ENCODE results near the gene DNAJC30. TPM values are rescaled to one million over a fixed set of nuclear protein-coding genes. Genes with fewer than 3 reads are reported as not detected.
"Not testable (repeated sequence)": the region's sequence is repeated elsewhere in the genome, so short reads cannot be mapped to it uniquely, and the experiment has no call there.

Gene DNAJC30
- polyA plus RNA-seq, 12 donors: 4.9 to 11.3 (median 6.5) TPM; not detected in 1

DNA sequence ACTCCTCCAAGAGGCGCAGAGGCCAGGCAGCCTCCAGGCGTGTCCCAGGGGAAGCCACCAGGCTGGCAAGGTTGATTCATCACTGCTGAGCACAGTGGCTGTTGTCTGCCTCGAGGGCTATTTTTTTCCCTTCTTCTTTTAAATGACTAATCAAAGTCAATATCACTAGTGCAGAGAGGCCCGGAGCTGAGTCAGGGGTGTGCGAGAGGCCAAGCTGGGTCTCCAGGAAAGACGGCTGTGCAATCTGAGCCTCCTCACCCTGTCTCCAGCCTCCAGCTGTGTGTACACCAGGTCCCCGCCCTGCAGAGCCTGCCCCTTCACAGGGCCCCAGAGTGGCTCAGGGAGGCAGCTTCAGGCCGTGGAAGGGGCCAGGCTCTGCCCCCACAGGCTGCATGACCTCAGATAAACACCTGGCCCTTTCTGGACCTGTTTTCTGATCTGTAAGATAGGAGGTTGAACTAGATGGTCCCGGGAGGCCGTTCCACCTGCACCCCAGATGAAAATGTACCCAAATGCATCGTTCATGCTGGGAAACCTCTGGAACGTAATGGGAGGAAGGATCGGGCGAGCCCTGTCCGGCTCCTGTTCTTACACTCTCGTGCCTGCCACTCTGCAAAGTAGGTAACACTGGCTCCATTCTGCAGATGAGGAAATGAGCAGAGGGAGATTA lies 32.5 kb upstream of the DNAJC30 start:
- peak; percentile 57 for DNase-seq

GRCh38 chr7:73713319-73713718 lies 30.1 kb upstream of the DNAJC30 start:
- not testable (repeated sequence) for DNase-seq

- no peak for DNase-seq
Observed at GRCh38 chr7:73712773-73713172, 29.5 kb upstream of the DNAJC30 start.

- DNase-seq: no peak
Observed at GRCh38 chr7:73708961-73709549, 25.8 kb upstream of the DNAJC30 start.

- DNase-seq: no peak
Observed at GRCh38 chr7:73707045-73707631, 23.9 kb upstream of the DNAJC30 start.

GRCh38 chr7:73706126-73707044 lies 23.1 kb upstream of the DNAJC30 start:
- DNase-seq: no peak

DNA sequence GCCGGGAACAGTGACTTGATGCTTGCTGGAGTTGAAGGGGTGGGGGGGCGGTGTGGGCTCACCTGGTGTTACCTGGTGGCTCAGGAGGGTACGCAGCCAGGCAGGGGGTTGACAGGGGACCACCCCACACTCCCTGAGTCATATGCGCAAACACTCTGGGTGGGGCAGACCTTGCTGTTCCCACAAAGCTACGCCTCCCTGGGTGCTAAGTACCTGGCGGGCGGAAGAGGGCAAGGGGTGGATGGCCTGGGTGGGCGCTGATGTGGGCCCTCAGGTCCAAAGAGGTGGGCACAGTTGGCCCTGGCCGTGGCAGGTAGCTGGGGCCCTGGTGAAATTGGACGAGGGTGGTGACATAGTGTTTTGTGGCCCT lies 22.3 kb upstream of the DNAJC30 start:
- DNase-seq: no peak

- no peak for DNase-seq
Observed at GRCh38 chr7:73704640-73705550, 21.6 kb upstream of the DNAJC30 start.

GRCh38 chr7:73703757-73704639 lies 20.7 kb upstream of the DNAJC30 start:
- peak; percentile 78 for DNase-seq

DNA sequence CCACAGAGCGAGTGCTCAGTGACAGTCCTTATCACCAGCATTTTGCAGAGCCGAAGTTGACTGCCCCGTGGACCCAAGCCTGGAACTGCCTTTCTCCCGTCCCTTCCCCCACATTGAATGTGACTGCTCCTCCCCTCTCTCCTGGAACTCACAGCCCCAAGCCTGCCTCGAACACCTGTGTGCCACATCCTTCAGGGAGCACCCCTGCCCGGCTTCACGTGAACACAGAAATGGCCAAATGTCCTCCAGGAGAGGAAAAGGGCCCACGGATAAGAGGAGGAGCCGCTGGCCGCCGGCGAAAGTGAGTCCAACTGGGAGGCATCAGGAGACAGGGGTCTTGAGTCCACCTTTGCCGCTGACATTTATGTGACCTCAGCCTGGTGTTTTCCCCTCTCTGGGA lies 20.0 kb upstream of the DNAJC30 start:
- DNase-seq: no peak

DNA sequence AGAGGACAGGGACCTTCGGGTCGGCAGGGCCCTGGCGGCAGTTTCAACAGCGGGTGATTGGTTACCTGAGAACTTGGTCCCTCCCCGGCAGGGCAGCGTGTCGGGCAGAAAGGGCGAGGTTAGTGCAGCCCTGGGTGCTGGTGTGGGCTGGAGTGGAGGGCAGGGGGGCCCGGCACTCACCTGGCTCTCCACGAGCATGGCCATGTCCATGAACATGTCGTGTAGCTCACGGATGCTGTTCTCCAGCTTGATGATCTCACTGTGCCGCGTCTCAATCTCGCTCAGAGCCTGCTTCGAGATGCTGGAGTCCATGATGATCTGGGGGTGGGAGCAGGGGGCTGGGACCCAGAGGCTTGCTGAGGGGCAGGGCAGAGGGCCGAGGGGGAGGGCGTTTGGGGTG lies 19.4 kb upstream of the DNAJC30 start:
- DNase-seq: no peak

DNA sequence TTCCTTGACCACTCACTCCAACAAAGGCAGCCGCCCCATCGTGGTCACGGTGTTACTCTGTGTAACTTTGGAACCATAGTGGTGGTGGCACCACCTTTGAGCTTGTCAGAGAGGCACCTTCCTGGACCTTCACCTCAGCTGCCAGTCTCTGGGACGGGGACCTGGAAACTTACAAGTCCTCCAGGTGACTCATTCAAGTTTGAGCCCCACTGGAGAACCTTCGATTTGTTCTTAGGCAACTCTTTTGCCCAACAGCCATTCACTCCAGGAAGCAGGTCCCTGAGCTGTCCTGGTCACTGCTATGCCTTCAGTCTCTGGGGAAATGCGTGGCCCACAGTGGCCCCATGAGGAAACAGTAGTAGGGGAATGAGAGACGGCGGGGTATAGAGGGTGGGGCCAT lies 19.0 kb upstream of the DNAJC30 start:
- DNase-seq: no peak

- no peak for DNase-seq
Observed at GRCh38 chr7:73701357-73701995, 18.2 kb upstream of the DNAJC30 start.

DNA sequence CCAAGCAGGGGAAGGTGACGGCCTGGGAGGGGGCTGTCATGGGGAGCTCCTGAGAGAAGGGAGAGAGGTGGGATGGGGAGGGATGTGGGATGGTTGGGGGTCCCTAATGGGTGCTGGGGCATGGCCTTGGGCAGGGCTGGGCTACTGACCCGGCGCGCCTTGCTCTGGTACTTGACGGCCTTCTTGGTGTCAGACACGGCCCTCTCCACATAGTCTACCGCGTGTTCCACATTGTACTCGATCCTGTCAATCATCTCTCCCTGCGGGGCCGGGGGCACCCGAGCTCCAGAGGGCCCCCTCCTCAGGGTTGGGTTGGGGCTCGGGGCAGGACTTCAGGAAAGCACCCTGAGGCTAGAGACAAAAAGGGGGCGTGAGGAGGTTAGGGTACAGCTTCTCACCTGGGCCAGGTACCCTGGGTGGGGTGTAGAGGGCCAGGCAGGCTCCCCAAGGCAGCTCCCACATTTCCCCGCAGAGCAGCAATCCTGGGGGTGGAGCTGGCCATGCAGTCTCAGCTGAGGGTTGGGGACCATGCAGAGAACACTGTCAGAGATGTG lies 17.4 kb upstream of the DNAJC30 start:
- no peak for DNase-seq

DNA sequence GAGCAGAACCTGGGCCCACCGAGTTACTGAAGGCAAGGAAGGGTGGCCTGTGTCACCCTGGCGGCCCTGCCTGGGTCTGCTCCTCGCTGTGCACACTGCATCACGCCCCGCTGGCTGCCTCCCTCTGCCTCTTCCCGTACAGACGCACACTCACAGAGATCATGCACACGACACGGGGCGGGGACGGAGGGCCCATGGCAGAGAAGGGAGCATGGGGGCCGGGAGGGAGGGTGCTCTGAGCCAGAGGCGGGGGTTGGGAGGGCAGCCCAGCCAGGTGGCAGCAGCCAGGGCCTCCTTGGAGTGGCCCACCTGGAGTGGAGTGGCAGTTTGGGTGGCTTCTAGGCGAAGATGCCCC lies 16.8 kb upstream of the DNAJC30 start:
- DNase-seq: no peak

DNA sequence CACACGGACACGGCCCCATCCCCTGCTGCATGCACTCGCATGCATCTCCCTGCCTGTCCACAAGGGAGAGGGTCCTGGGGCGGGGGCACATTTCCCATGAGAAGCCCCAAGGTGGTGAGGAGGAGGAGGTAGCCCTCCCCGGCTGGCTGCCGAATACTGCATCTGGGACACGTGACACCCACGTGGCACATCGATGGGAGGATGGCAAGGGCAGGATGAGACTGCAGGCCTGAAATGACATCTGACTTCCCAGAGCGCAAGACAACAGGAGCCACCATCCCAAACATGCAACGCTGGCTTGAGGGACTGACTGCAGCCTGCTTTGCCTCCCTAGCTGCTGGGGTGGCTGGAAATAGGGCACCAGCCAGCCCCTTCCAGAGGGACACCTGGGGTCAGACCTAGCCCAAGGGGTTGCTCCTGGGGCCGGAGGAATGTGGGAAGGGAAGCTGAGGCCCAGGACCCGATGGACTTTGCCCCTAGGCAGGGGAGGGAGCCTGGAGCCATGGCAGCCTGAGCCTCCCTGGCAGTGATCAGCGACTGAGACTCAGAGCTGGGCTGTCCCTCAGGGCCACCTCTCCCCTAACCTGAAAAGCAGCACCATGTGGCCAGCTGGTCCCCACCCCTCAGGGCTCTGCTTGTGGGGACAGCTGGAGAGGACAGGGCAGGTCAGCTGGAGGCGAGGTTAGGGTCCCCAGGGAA lies 16.3 kb upstream of the DNAJC30 start:
- DNase-seq: no peak

DNA sequence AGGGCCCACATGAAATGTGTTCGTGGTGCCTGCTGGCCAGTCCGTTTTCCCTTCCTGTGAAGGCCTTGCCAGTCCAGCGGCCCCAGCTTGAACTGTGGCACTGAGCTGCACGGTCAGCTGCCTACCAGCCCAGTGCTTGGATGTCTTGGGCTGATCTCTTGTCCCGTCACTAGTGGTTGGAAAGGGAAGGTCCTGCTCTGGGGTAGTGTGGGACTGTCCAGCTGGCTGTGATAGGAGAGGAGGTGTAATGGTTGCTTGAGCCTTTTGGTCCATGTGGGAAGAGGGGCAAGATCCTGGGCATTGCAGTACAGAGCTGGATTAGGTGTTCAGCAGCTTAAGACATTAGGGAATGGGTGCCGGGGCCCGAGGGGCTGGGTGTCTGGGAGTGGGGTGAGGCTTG lies 15.2 kb upstream of the DNAJC30 start:
- DNase-seq: no peak

DNA sequence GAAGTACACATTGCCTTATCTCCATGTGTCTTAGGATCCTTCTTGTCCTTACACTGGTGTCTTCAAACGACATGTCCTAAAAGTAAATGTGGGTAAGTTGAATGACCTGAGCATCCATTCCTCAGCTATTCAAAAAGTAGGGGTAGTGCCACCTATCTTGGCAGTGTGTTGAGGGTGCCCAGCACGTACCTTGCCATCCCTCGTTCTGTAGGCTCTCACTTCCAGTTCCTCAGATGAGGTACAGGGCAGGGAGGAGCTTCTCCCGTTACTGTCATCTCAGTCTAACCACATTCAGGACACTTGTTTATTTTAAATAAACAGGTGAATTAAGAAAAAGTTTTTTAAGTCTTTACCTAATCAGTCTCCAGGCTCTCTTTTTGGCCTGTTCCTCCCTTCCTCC lies 13.1 kb upstream of the DNAJC30 start:
- DNase-seq: no peak

- no peak for DNase-seq
Observed at GRCh38 chr7:73690646-73691045, 7.4 kb upstream of the DNAJC30 start.
